Astrocyte (in vitro differentiated cells and primary cell): ENCODE measurements around the gene ATG13. TPM values are rescaled to one million over a fixed set of nuclear protein-coding genes. Genes with fewer than 3 reads are reported as not detected.
A peak's percentile ranks its signal among the peaks of the same experiment; 100 is the strongest.

Experiments used
- DNase-seq: peaks from one replicate; pipeline ENCODE4 v3.0.0-alpha.2; 2010; ENCODE audit warnings: low read depth
- FAIRE-seq: peaks from 2 replicates; lab custom pipeline; 2011; peaks lifted over from hg19 to GRCh38; lab: Jason Lieb, UNC
- H2AFZ ChIP-seq: 2 replicates; pipeline ENCODE4 v1.6.0; 2012; ENCODE audit warnings: low read depth, low read length, inconsistent platforms
- H3K27ac ChIP-seq: 2 replicates; pipeline ENCODE4 v1.5.1; 2011; ENCODE audit warnings: low read depth, low read length, inconsistent platforms
- H3K27me3 ChIP-seq: 2 replicates; pipeline ENCODE4 v1.6.0; 2011; ENCODE audit warnings: low read length, inconsistent platforms; ENCODE audit not compliant: insufficient read depth
- H3K36me3 ChIP-seq: 2 replicates; pipeline ENCODE4 v1.5.1; 2011; ENCODE audit warnings: low read length, inconsistent platforms; ENCODE audit not compliant: insufficient read depth
- H3K4me1 ChIP-seq: 2 replicates; pipeline ENCODE4 v1.5.1; 2011; ENCODE audit warnings: low read length, inconsistent platforms; ENCODE audit not compliant: insufficient read depth
- H3K4me2 ChIP-seq: 2 replicates; pipeline ENCODE4 v1.6.0; 2012; ENCODE audit warnings: low read length, inconsistent platforms
- H3K4me3 ChIP-seq: 2 replicates; pipeline ENCODE4 v1.5.1; 2011; ENCODE audit warnings: low read depth, mild to moderate bottlenecking, low read length, inconsistent platforms; ENCODE audit not compliant: insufficient read depth
- H3K79me2 ChIP-seq: 2 replicates; pipeline ENCODE4 v1.6.0; 2012; ENCODE audit warnings: mild to moderate bottlenecking, low read length, inconsistent platforms; ENCODE audit not compliant: insufficient read depth
- H3K9ac ChIP-seq: 2 replicates; pipeline ENCODE4 v1.6.0; 2012; ENCODE audit warnings: mild to moderate bottlenecking, low read length, inconsistent platforms
- H3K9me3 ChIP-seq: 2 replicates; pipeline ENCODE4 v1.5.1; 2012; ENCODE audit warnings: low read depth, mild to moderate bottlenecking, low read length, inconsistent platforms; ENCODE audit not compliant: insufficient read depth
- H4K20me1 ChIP-seq: 2 replicates; pipeline ENCODE4 v1.6.0; 2012; ENCODE audit warnings: low read length, inconsistent platforms; ENCODE audit not compliant: insufficient read depth
- H3K27ac Mint-ChIP-seq: one replicate; pipeline ENCODE4 v1.8.0; 2021; ENCODE audit warnings: mild to moderate bottlenecking, mixed read lengths; ENCODE audit not compliant: unreplicated experiment
- H3K27me3 Mint-ChIP-seq: one replicate; pipeline ENCODE4 v1.8.0; 2021; ENCODE audit warnings: low read depth, mixed read lengths; ENCODE audit not compliant: unreplicated experiment
- H3K36me3 Mint-ChIP-seq: one replicate; pipeline ENCODE4 v1.8.0; 2021; ENCODE audit warnings: low read depth, mixed read lengths; ENCODE audit not compliant: unreplicated experiment
- H3K4me1 Mint-ChIP-seq: one replicate; pipeline ENCODE4 v1.8.0; 2021; ENCODE audit warnings: low read depth, mixed read lengths; ENCODE audit not compliant: unreplicated experiment
- H3K4me3 Mint-ChIP-seq: one replicate; pipeline ENCODE4 v1.8.0; 2021; ENCODE audit warnings: mild to moderate bottlenecking, moderate library complexity, mixed read lengths; ENCODE audit not compliant: unreplicated experiment
- H3K9me3 Mint-ChIP-seq: one replicate; pipeline ENCODE4 v1.8.0; 2021; ENCODE audit warnings: mild to moderate bottlenecking, mixed read lengths; ENCODE audit not compliant: unreplicated experiment
- CTCF ChIP-seq: IDR thresholded peaks from 2 replicates; pipeline ENCODE4 v1.5.1; 2011; ENCODE audit warnings: low read depth, mild to moderate bottlenecking, inconsistent platforms, low read length, moderate library complexity; ENCODE audit not compliant: insufficient read depth
- EZH2 ChIP-seq: IDR thresholded peaks from 2 replicates; pipeline ENCODE4 v1.6.1; 2012; ENCODE audit warnings: mild to moderate bottlenecking, low read length, inconsistent platforms; ENCODE audit not compliant: insufficient read depth
- total RNA-seq: library from RNA; stranded (reverse); gene quantifications from 2 replicates; pipeline ENCODE4 v1.2.1, GENCODE V29; 2021

Gene ATG13
- total RNA-seq, 1 donor from 2014 or later: 116 TPM

DNA sequence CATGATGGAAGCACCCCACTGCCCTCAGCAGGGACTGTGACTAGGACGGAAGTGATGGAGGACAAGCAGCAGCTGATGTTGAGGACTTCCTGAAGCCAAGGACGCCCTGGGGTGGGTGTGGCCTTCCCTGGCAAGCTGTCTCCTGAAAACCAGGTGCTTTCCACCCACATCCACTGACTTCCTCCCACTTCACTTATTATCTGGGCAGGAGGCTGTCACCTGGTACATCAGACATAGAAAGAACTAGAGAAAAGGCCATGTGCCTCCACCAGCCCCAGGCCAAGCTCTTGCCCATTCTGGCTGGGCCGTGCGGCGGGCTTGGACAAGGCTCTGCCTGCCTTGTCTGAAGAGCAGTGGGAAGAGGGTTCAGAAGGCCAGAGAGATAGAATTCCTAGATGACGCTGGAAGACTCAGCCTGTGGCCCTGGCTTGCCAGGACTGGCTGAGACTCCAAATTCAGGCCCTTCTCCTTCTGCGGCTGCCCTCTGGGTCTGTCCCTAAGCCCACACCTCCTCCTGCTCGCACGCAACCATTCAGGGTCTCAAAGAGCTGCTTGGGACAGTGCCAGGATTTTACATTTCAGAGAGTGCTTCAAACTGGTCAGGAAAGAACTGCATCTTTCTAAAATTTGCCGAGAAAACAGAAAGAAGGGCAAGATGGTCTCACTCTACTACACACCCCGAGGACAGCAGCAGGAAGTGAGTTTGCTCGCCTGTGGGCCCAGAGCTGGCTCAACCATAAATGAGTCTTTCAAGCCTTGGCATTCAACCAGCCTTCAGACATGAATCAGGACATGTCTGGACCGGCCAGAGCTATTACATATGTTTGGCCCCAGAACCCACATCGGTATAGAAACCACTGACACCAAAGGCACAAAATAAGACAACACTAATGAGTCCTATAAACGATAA is 69.8 kb downstream of the ATG13 start:
- peak; percentile 82 for DNase-seq

GRCh38 chr11:46690702-46691101 is 73.3 kb downstream of the ATG13 start:
- H3K27me3 ChIP-seq: no peaks in the 10 kb centered on the region
- TF ChIP-seq EZH2 (no peak), CTCF (no peak)
- no peak overlapping the region for H2AFZ ChIP-seq
- FAIRE-seq (no peak), DNase-seq (no peak)
- Mint-ChIP-seq H3K4me3 (no peak overlapping the region), H3K4me1 (peaks cover 24% of the 10 kb centered on the region), H3K27ac (peak overlapping the region; percentile 41), H3K36me3 (peaks cover 31% of the 10 kb centered on the region), H3K27me3 (no peaks in the 10 kb centered on the region), H3K9me3 (no peaks in the 10 kb centered on the region)
- H3K4me2 ChIP-seq: no peak overlapping the region
- H4K20me1 ChIP-seq: peaks cover 7% of the 10 kb centered on the region
- H3K4me3 ChIP-seq: no peak overlapping the region
- peaks cover 25% of the 10 kb centered on the region for H3K36me3 ChIP-seq
- H3K27ac ChIP-seq: no peak overlapping the region
- H3K4me1 ChIP-seq: peaks cover 10% of the 10 kb centered on the region
- no peaks in the 10 kb centered on the region for H3K9me3 ChIP-seq
- peaks cover 18% of the 10 kb centered on the region for H3K79me2 ChIP-seq
- H3K9ac ChIP-seq: no peak overlapping the region

More for the DNA sequence above, 69.8 kb downstream of the ATG13 start:
- Histone ChIP-seq H2AFZ (no peak overlapping the region), H3K36me3 (peaks cover 13% of the 10 kb centered on the region), H3K4me1 (peaks cover 10% of the 10 kb centered on the region), H3K27ac (peak overlapping the region; percentile 35), H3K79me2 (peaks cover 13% of the 10 kb centered on the region), H3K9me3 (no peaks in the 10 kb centered on the region), H3K4me3 (no peak overlapping the region), H3K9ac (peak overlapping the region; percentile 16), H3K27me3 (no peaks in the 10 kb centered on the region), H3K4me2 (peak overlapping the region; percentile 7), H4K20me1 (peaks cover 8% of the 10 kb centered on the region)
- peaks cover 8% of the 10 kb centered on the region for H3K4me1 Mint-ChIP-seq
- no peaks in the 10 kb centered on the region for H3K27me3 Mint-ChIP-seq
- no peaks in the 10 kb centered on the region for H3K9me3 Mint-ChIP-seq
- no peak overlapping the region for H3K4me3 Mint-ChIP-seq
- no peak for FAIRE-seq
- H3K27ac Mint-ChIP-seq: no peak overlapping the region
- peaks cover 18% of the 10 kb centered on the region for H3K36me3 Mint-ChIP-seq
- no peak for TF ChIP-seq CTCF
- no peak for TF ChIP-seq EZH2

- no peaks in the 10 kb centered on the region for H3K27me3 Mint-ChIP-seq
- no peaks in the 10 kb centered on the region for H3K27me3 ChIP-seq
- no peak for FAIRE-seq
- H3K79me2 ChIP-seq: peaks cover 31% of the 10 kb centered on the region
- H3K36me3 ChIP-seq: peaks cover 28% of the 10 kb centered on the region
- H3K27ac Mint-ChIP-seq: peak overlapping the region; percentile 85
- DNase-seq: no peak
- peak overlapping the region; percentile 6 for H3K9ac ChIP-seq
- H3K4me2 ChIP-seq: no peak overlapping the region
- TF ChIP-seq EZH2: no peak
- no peak for TF ChIP-seq CTCF
- H3K27ac ChIP-seq: peak overlapping the region; percentile 2
- peaks cover 13% of the 10 kb centered on the region for H3K4me1 ChIP-seq
- H3K9me3 Mint-ChIP-seq: no peaks in the 10 kb centered on the region
- no peak overlapping the region for H3K4me3 Mint-ChIP-seq
- no peak overlapping the region for H3K4me3 ChIP-seq
- H2AFZ ChIP-seq: no peak overlapping the region
- H3K4me1 Mint-ChIP-seq: peaks cover 36% of the 10 kb centered on the region
- H3K36me3 Mint-ChIP-seq: peaks cover 26% of the 10 kb centered on the region
- H3K9me3 ChIP-seq: no peaks in the 10 kb centered on the region
- peaks cover 21% of the 10 kb centered on the region for H4K20me1 ChIP-seq
Observed at GRCh38 chr11:46692450-46692849, 75.1 kb downstream of the ATG13 start.
